HT-29 (cell line): ENCODE results near the gene KLHL12. TPM values are rescaled to one million over a fixed set of nuclear protein-coding genes. Genes with fewer than 3 reads are reported as not detected.
"Not testable (repeated sequence)": the region's sequence is repeated elsewhere in the genome, so short reads cannot be mapped to it uniquely, and the experiment has no call there.

Experiments used
- DNase-seq: peaks from one replicate; pipeline ENCODE4 v3.0.0-alpha.2; 2015; ENCODE audit warnings: low spot score
- total RNA-seq: library from RNA; depleted of rRNA; stranded (reverse); fragments of >200 nt; shearing (Covaris generic); gene quantifications from 2 replicates; pipeline ENCODE4 v1.2.3, GENCODE V29; 2014

KLHL12 gene
- total RNA-seq, 1 experiment from 2014 or later: 12.7 TPM

GRCh38 chr1:202951437-202951836 is 24.4 kb upstream of the KLHL12 start:
- no peak for DNase-seq

GRCh38 chr1:202945483-202945882 is 18.4 kb upstream of the KLHL12 start:
- DNase-seq: no peak

- DNase-seq: no peak
These were observed 17.4 kb upstream of the KLHL12 start for GRCh38 chr1:202944438-202944921.

- DNase-seq: no peak
These were observed 15.4 kb upstream of the KLHL12 start for GRCh38 chr1:202942426-202942825.

- DNase-seq: no peak
These were observed 14.3 kb upstream of the KLHL12 start for GRCh38 chr1:202941372-202941771.

GRCh38 chr1:202940561-202940960 is 13.5 kb upstream of the KLHL12 start:
- DNase-seq: no peak

- no peak for DNase-seq
These were observed 11.4 kb upstream of the KLHL12 start for GRCh38 chr1:202938287-202938925.

- DNase-seq: not testable (repeated sequence)
These were observed 9.4 kb upstream of the KLHL12 start for GRCh38 chr1:202936409-202936808.

GRCh38 chr1:202935844-202936243 is 8.8 kb upstream of the KLHL12 start:
- DNase-seq: no peak

- no peak for DNase-seq
These were observed 7.7 kb upstream of the KLHL12 start for GRCh38 chr1:202934755-202935154.

- DNase-seq: no peak
These were observed 5.4 kb upstream of the KLHL12 start for GRCh38 chr1:202932476-202932875.

- no peak for DNase-seq
These were observed 3.5 kb downstream of the KLHL12 start for GRCh38 chr1:202923533-202923932.

- DNase-seq: no peak
These were observed 7.4 kb downstream of the KLHL12 start for GRCh38 chr1:202919615-202920014.

GRCh38 chr1:202915146-202915545 is 11.9 kb downstream of the KLHL12 start:
- DNase-seq: no peak

GRCh38 chr1:202912476-202912875 is 14.6 kb downstream of the KLHL12 start:
- DNase-seq: not testable (repeated sequence)

- no peak for DNase-seq
These were observed 17.5 kb downstream of the KLHL12 start for GRCh38 chr1:202909494-202909893.

- DNase-seq: no peak
These were observed 18.0 kb downstream of the KLHL12 start for GRCh38 chr1:202908998-202909397.

GRCh38 chr1:202905331-202905730 is 21.7 kb downstream of the KLHL12 start:
- DNase-seq: no peak

GRCh38 chr1:202903808-202904207 is 23.2 kb downstream of the KLHL12 start:
- not testable (repeated sequence) for DNase-seq

- no peak for DNase-seq
These were observed 25.5 kb downstream of the KLHL12 start for GRCh38 chr1:202901555-202901954.

- no peak for DNase-seq
These were observed 34.5 kb downstream of the KLHL12 start for GRCh38 chr1:202892501-202892900.

- no peak for DNase-seq
These were observed 36.6 kb downstream of the KLHL12 start for GRCh38 chr1:202890392-202890791.

GRCh38 chr1:202888531-202889360 is 38.3 kb downstream of the KLHL12 start, which contains the start of gene RABIF:
TSS of gene RABIF (minus strand) at chr1:202889149. CDS start at chr1:202889098, 51 bp downstream.
- peak; percentile 99 for DNase-seq
